Embryonic facial prominence (tissue), 1 donor: Measurements from ENCODE around the gene CNN3.

Experiments
- DNase-seq: peaks from one replicate; pipeline ENCODE4 v3.0.0-alpha.2; 2016; ENCODE audit errors: extremely low spot score

The CNN3 gene

DNA sequence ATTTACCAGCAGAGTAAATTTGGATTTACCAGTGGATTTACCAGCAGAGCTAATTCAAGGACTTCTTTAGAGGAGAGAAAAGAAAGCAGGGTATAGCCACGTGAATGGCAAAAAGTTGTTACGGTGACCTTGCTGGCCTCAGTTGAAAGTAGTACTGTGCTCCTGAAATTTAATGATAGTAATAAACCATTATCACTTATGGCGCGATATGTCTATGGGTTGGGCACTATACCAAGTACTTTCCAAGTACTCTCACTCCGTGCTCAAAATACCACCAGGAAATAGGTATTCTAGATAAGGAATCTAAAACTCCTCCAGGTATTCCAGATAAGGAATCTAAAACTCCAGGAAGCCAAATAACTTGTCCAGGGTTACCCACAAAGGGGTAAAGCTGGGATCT lies 70.9 kb downstream of the CNN3 start:
- no peak for DNase-seq

DNA sequence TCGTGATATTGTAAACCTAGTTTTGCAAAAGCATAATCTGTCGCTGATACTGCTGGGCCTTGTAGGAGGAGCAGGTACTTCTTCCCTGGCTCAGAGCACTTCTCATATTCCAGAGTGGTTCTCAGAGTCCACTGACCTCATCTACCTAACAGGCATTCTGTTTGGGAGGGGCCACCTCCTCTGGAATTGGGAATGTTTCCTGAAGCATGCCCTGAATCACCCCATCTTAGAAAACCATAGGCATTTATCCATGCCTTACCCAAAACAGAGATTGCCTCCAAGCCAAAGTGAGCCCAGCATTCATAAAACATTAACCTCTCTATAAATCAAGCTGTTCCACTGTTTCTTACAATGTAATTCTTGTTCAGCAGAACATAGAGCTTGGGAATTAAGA lies 71.6 kb downstream of the CNN3 start:
- no peak for DNase-seq

DNA sequence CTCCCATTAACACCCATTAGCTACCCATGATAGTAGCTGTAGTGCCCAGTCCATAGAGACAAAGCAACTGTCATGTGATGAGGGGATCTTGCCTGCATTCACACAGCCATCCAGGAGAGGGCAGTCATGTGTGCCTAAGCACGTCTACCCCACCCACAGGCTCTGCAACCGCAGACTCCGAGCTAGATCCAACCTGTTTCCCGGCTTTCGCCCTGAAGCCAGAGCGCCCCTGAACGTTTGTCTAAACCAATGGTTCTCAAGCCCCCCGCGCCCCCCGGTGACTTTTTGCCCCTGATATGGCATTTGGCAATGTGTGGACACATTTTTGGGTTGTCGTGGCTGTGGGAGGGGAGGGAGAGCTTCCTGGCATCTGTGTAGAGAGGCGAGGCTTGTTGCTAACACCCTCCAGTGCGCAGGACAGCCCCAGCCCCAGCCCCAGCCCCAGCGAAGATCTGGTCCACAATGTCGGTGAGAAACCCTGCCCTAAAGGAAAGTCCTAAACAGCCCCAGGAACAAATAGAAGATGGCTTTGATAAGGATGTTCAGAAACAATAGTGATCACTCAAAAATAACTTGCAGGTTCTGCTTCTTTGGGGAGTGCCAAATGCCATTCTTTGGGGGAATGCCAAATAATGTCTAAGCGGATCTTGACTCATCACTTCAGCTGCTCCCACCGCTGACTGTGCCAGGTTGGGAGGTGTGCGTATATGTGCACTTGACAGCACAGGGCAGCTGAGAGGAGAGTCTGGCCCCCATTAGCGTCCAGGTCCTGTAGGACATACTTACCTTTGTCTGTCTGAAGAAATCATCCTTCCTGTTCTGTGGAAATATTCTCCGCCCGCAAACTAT lies 72.2 kb downstream of the CNN3 start:
- peak; percentile 85 for DNase-seq

DNA sequence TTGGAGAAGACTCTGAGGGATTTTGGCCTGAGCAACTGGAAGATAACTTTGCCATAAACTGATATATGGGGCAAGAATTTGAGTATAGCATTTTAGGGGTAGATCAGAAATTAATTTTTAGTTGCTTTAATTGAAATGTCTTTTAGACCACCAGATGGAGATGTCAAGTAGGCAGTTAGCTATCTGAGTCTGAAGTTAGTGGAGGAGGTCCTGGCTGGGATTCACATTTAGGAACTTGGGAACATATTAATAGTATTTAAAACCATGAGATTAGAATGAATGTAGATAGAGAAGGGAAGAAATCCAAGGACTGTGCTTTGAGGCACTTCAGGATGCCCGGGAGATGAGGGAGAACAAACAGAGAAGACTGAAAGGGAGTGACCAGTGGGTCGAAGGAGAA lies 74.1 kb downstream of the CNN3 start:
- no peak for DNase-seq

DNA sequence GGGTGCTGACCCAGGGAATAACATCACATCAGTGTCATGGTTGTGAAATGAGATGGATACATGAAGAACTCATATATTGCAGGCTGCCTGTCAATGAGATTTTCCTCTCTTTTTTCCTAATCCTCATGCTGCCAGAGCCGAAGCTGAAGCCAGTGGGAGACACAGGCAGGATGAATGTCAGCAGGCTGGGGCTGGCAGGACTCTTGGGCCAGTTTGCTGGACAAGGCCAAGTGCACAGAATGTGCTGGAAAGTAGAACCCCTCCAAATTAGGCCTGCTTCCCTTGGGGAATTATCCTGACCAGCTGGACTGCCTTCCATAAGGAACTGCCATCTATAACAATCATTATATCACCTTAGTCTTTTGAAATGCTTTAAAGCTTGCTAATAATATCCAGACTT lies 75.3 kb downstream of the CNN3 start:
- no peak for DNase-seq
